ENCODE results near the gene SLC28A3. TPM values are rescaled to one million over a fixed set of nuclear protein-coding genes. Genes with fewer than 3 reads are reported as not detected.
"Not testable (repeated sequence)": the region's sequence is repeated elsewhere in the genome, so short reads cannot be mapped to it uniquely, and the experiment has no call there.

The SLC28A3 gene
- total RNA-seq, 3 donors from 2014 or later, result 0.35 to 7.2 (median 0.41) TPM

DNA sequence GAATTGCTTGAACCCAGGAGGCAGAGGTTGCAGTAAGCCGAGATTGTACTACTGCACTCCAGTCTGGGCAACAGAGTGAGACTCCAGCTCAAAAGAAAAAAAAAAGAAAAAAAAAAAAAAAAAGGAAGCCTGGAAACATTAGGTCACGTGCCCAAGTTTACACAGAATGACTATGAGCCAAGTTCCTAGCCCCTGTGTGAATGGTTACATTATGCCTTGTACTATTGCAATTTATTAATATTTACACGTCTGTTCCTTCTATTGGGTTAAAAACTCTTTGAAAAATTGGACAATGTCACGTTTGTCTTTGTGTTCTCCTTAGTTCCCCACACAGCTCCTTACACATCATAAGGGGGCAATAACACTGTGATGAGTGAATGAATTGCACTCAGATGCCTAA, 33.5 kb upstream of the SLC28A3 start:
- no peak overlapping the region for H3K4me3 ChIP-seq
- TF ChIP-seq CTCF (IDR thresholded peaks at IDR 0.05), result no peak
- no peaks in the 10 kb centered on the region for H3K9me3 ChIP-seq
- no peak for DNase-seq
- intact Hi-C loops (cut with DNase I, micrococcal nuclease), result no loop called here
- ATAC-seq, result no peak
- H3K4me1 ChIP-seq (ENCODE audit: low read depth), result no peaks in the 10 kb centered on the region
- no peaks in the 10 kb centered on the region for H3K36me3 ChIP-seq (ENCODE audit: low read depth)

DNA sequence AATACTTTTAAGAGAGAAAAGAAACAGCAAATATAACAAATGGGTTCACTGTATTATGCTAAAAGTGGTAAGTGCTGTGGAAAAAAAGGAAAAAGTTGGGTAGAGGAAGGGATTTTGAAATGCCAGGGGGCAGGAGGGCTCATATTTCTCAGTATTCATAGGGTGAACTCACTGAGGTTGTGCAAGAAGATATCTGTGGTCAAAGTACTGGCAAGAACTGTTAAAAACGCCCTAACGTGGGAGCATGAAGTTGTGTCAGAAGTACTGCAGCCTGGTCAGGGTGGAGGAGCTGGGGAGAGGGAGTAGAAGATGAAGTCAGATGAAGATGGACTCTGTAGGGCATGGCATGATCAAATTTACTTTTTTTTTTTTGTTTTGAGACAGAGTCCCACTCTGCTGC, 31.2 kb upstream of the SLC28A3 start:
- Histone ChIP-seq H3K36me3 (ENCODE audit: low read depth) (no peaks in the 10 kb centered on the region), H3K4me3 (no peak overlapping the region), H3K9me3 (no peaks in the 10 kb centered on the region), H3K4me1 (ENCODE audit: low read depth) (no peaks in the 10 kb centered on the region)
- TF ChIP-seq CTCF (IDR thresholded peaks at IDR 0.05), result no peak
- intact Hi-C loops (cut with DNase I, micrococcal nuclease), result no loop called here
- ATAC-seq (peak; percentile 18), DNase-seq (no peak)

DNA sequence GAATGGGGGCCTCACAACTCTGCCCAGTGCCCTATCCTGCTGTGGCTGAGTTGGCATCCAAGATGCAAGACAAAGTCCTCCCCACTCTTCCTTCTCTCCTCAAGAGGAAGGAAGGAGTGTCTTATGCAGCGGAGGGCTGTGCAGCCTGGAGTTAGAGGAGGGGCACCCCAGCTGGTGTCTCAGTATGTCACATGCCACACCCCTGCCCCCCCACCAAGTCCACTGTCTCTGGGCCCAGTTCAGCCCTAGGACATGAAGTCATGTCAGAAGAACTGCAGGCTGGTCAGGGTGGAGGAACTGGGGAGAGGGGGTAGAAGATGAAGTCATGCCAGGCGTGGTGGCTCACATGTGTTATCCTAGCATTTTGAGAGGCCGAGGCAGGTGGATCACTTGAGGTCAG, 28.0 kb upstream of the SLC28A3 start:
- no peak for TF ChIP-seq CTCF (IDR thresholded peaks at IDR 0.05)
- H3K36me3 ChIP-seq (ENCODE audit: low read depth), result no peaks in the 10 kb centered on the region
- H3K9me3 ChIP-seq, result no peaks in the 10 kb centered on the region
- ATAC-seq, result no peak
- H3K4me1 ChIP-seq (ENCODE audit: low read depth), result no peaks in the 10 kb centered on the region
- no peak for DNase-seq
- intact Hi-C loops (cut with DNase I, micrococcal nuclease), result no loop called here
- H3K4me3 ChIP-seq, result no peak overlapping the region

DNA sequence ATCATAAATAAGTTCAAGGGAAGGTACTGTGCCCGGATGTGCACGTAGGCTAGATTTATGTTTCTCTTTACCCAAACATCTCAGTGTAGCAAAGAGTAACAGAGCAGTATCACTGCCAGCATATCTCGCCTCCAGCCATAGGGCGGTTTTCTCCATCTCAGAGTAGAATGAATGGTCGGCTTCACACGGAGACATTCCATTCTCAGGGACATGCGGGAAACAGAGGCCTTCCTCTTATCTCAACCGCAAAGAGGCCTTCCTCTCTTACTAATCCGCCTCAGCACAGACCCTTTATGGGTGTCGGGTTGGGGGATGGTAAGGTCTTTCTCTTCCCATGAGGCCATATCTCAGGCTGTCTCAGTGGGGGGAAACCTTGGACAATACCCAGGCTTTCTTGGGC, 27.2 kb upstream of the SLC28A3 start:
- not testable (repeated sequence) for H3K36me3 ChIP-seq (ENCODE audit: low read depth)

DNA sequence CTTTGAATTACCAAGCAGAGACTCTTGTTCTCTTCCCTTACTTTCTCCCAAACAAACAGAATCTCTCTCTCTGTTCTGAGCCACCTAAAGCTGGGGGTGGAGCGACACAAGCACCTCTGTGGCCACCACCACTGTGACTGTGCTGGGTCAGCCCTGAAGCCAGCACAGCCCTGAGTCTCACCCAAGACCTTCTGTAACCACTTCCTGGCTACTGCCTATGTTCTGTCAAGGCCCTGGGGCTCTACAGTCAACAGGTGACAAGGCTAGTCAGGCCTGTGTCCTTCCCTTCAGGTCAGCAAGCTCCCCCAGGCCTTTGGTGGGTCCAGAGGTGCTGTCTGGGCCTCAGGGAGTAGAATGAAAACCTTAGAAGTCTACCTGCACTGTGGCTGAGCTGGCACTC, 26.1 kb upstream of the SLC28A3 start:
- DNase-seq (no peak), ATAC-seq (no peak)
- H3K36me3 ChIP-seq (ENCODE audit: low read depth), result no peaks in the 10 kb centered on the region
- no peak overlapping the region for H3K4me3 ChIP-seq
- no peaks in the 10 kb centered on the region for H3K4me1 ChIP-seq (ENCODE audit: low read depth)
- no peak for TF ChIP-seq CTCF (IDR thresholded peaks at IDR 0.05)
- intact Hi-C loops (cut with DNase I, micrococcal nuclease), result no loop called here
- no peaks in the 10 kb centered on the region for H3K9me3 ChIP-seq

More for the DNA sequence above, 27.2 kb upstream of the SLC28A3 start:
- DNase-seq; ATAC-seq; H3K4me1 ChIP-seq (ENCODE audit: low read depth); H3K4me3 ChIP-seq; H3K9me3 ChIP-seq; intact Hi-C loops (cut with DNase I, micrococcal nuclease): not testable (repeated sequence)

GRCh38 chr9:84364894-84365490, 24.4 kb upstream of the SLC28A3 start:
- H3K4me3 ChIP-seq; intact Hi-C loops (cut with DNase I, micrococcal nuclease); DNase-seq; H3K9me3 ChIP-seq; ATAC-seq; H3K36me3 ChIP-seq (ENCODE audit: low read depth); H3K4me1 ChIP-seq (ENCODE audit: low read depth): not testable (repeated sequence)

GRCh38 chr9:84361645-84362044, 21.1 kb upstream of the SLC28A3 start:
- intact Hi-C loops (cut with DNase I, micrococcal nuclease), result no loop called here
- no peak for TF ChIP-seq CTCF (IDR thresholded peaks at IDR 0.05)
- H3K9me3 ChIP-seq, result no peaks in the 10 kb centered on the region
- H3K4me3 ChIP-seq, result no peak overlapping the region
- DNase-seq, result no peak
- no peaks in the 10 kb centered on the region for H3K36me3 ChIP-seq (ENCODE audit: low read depth)
- no peak for ATAC-seq
- no peaks in the 10 kb centered on the region for H3K4me1 ChIP-seq (ENCODE audit: low read depth)
